K562 (cell line): ENCODE results near the gene MAP2K7. TPM values are rescaled to one million over a fixed set of nuclear protein-coding genes. Genes with fewer than 3 reads are reported as not detected.

ENCODE experiments used
- ATAC-seq: fragments of 200-7000 bp; cut with Tn5 transposase; 3 replicates; pipeline ENCODE4 v1.9.1; 2020; ENCODE audit warnings: moderate library complexity
- BruUV-seq: library from RNA; stranded (reverse); fragments of 400-500 nt; replicated peaks from 2 replicates; lab custom pipeline; 2021; lab: Mats Ljungman, UMichigan
- CTCF ChIA-PET: fragments of 300-600 bp; formaldehyde crosslinking; extraction: SDS; loops from one replicate; lab custom pipeline; 2021; ENCODE audit warnings: low intra/inter-chr PET ratio; lab: Yijun Ruan, JAX
- POLR2A ChIA-PET: fragments of 300-600, 350-650 bp; sonication (Branson Sonifier 250); formaldehyde crosslinking; extraction: SDS; loops from one replicate; lab custom pipeline; 2021; ENCODE audit warnings: antibody characterized with exemption, inconsistent platforms; lab: Yijun Ruan, JAX
- DNase-seq, 4 experiments: peaks; one replicate each; pipeline versions ENCODE4 v3.0.0 to v3.0.0-alpha.2; 2011 to 2018; ENCODE audit warnings: low spot score in 3 of 4, mixed read lengths in 3 of 4; ENCODE audit errors: extremely low read depth in 1 of 4
- FAIRE-seq: peaks from 2 replicates; lab custom pipeline; 2011; peaks lifted over from hg19 to GRCh38; lab: Jason Lieb, UNC
- H2AFZ ChIP-seq: 2 replicates; pipeline ENCODE4 v1.6.0; 2011; ENCODE audit warnings: low read depth, low read length, control low read depth, inconsistent platforms
- H3K27ac ChIP-seq: fragments of 200-600 bp; 3 replicates; pipeline ENCODE4 v1.8.0; 2011; ENCODE audit warnings: low read depth, mild to moderate bottlenecking, control low read depth, inconsistent platforms, low read length, moderate library complexity, mixed read lengths; ENCODE audit errors: extremely low read depth
- H3K27me3 ChIP-seq, 2 experiments: fragments of 300-600 bp in 1 of 2; 2 replicates in 1 of 2; 3 replicates in 1 of 2; pipeline versions ENCODE4 v1.6.0 to v1.8.0; 2011; ENCODE audit warnings: inconsistent platforms in 2 of 2, low read length in 2 of 2, mild to moderate bottlenecking in 1 of 2, mixed read lengths in 1 of 2, moderate library complexity in 1 of 2; ENCODE audit not compliant: control insufficient read depth in 2 of 2, insufficient read depth in 2 of 2
- H3K36me3 ChIP-seq: fragments of 300-600 bp; 3 replicates; pipeline ENCODE4 v1.8.0; 2011; ENCODE audit warnings: mild to moderate bottlenecking, low read length, inconsistent platforms; ENCODE audit not compliant: control insufficient read depth, insufficient read depth
- H3K4me1 ChIP-seq, 2 experiments: fragments of 200-600 bp in 1 of 2; replicated peaks in 1 of 2; 2 replicates in 1 of 2; 3 replicates in 1 of 2; pipeline versions ENCODE4 v1.5.1 to v1.8.0; 2011; ENCODE audit warnings: inconsistent platforms in 2 of 2, low read length in 2 of 2, mild to moderate bottlenecking in 1 of 2, mixed read lengths in 1 of 2, moderate library complexity in 1 of 2; ENCODE audit not compliant: control insufficient read depth in 2 of 2, insufficient read depth in 2 of 2
- H3K4me2 ChIP-seq: 2 replicates; pipeline ENCODE4 v1.6.1; 2011; ENCODE audit warnings: low read length, control low read depth, inconsistent platforms, mixed read lengths; ENCODE audit not compliant: insufficient read depth
- H3K4me3 ChIP-seq: fragments of 200-600 bp; sonication (generic), shearing (Covaris generic); 2 replicates; pipeline ENCODE4 v1.5.1; 2016; ENCODE audit warnings: control low read depth, inconsistent platforms
- H3K79me2 ChIP-seq: fragments of 200-600 bp; 3 replicates; pipeline ENCODE4 v1.8.0; 2011; ENCODE audit warnings: low read length, inconsistent platforms; ENCODE audit not compliant: control insufficient read depth, insufficient read depth
- H3K9ac ChIP-seq, 2 experiments: 2 replicates each; pipeline versions ENCODE4 v1.6.0 to v1.6.1; 2011; ENCODE audit warnings: low read depth in 2 of 2, low read length in 2 of 2, control low read depth in 1 of 2, inconsistent platforms in 1 of 2, mild to moderate bottlenecking in 1 of 2, mixed read lengths in 1 of 2; ENCODE audit not compliant: insufficient read depth in 1 of 2
- H3K9me1 ChIP-seq: one replicate; pipeline ENCODE4 v1.6.0; 2011; ENCODE audit warnings: inconsistent platforms, mild to moderate bottlenecking, low read length, moderate library complexity; ENCODE audit not compliant: control insufficient read depth, insufficient read depth
- H3K9me3 ChIP-seq: replicated peaks from 2 replicates; pipeline ENCODE4 v1.5.1; 2011; ENCODE audit warnings: low read depth, low read length, inconsistent platforms; ENCODE audit not compliant: control insufficient read depth, insufficient read depth
- H4K20me1 ChIP-seq: replicated peaks from 2 replicates; pipeline ENCODE4 v1.6.1; 2011; ENCODE audit warnings: low read length, inconsistent platforms, mixed read lengths; ENCODE audit not compliant: control insufficient read depth, insufficient read depth
- CREB5 ChIP-seq: fragments of 250-450 bp; sonication (Bioruptor Pico); IDR thresholded peaks from 2 replicates; pipeline ENCODE4 v1.5.0; 2020; ENCODE audit warnings: mild to moderate bottlenecking
- EGR1 ChIP-seq: fragments of 450-650 bp; conservative IDR thresholded peaks from 2 replicates; pipeline ENCODE4 v1.6.1; 2017; ENCODE audit warnings: mild to moderate bottlenecking
- IRF2 ChIP-seq: sonication (generic); formaldehyde crosslinking; IDR thresholded peaks from 2 replicates; pipeline ENCODE4 v1.8.1; 2022; ENCODE audit warnings: mild to moderate bottlenecking, missing genetic modification reagents
- WGBS: fragments of 100-300 bp; shearing (Covaris generic); methylation state at CpG from one replicate; pipeline ENCODE4 v1.1.6; 2016; ENCODE audit warnings: low coverage, mixed read lengths; ENCODE audit not compliant: insufficient coverage; ENCODE audit errors: missing lambda C conversion rate; 5-methylcytosine and 5-hydroxymethylcytosine counted together
- in situ Hi-C: fragments of 300-500 bp; cut with MboI; formaldehyde crosslinking; loops from 4 replicates; pipeline ENCODE4 v1.15.0; 2018; ENCODE audit warnings: inconsistent platforms, mixed read lengths
- intact Hi-C: fragments of 100-400 bp; cut with micrococcal nuclease; formaldehyde crosslinking; loops from 2 replicates; pipeline ENCODE4 v1.14.2; 2022
- polyA plus RNA-seq, 8 experiments: library from polyadenylated mRNA; depleted of rRNA in 4 of 8; stranded (reverse) in 5 of 8; unstranded in 3 of 8; fragments of >200 nt; fragmentation: Nextera tagmentation in 2 of 8; fragmentation: Illumina TruSeq in 1 of 8; extraction: Ambion mirVana in 2 of 8; extraction: Trizol in 1 of 8; gene quantifications; 2 replicates each; pipeline versions ENCODE4 v1.2.1 to v1.2.3, GENCODE V29; 2011 to 2014; ENCODE audit warnings: inconsistent platforms in 1 of 8, missing spikeins in 1 of 8
- total RNA-seq, 7 experiments: library from RNA; depleted of rRNA in 6 of 7; stranded (reverse); fragments of >200 nt in 6 of 7; fragmentation: Illumina TruSeq in 2 of 7; extraction: Trizol in 2 of 7; gene quantifications; 2 replicates each; pipeline versions ENCODE4 v1.2.1 to v1.2.3, GENCODE V29; 2011 to 2021; ENCODE audit warnings: low replicate concordance in 1 of 7

The MAP2K7 gene
- total and polyA plus RNA-seq, 9 of the 15 experiments (the other 6 are each of a cell fraction or from before 2014, with no cell fraction given): 0.51 to 45.8 (median 14.1) TPM

DNA sequence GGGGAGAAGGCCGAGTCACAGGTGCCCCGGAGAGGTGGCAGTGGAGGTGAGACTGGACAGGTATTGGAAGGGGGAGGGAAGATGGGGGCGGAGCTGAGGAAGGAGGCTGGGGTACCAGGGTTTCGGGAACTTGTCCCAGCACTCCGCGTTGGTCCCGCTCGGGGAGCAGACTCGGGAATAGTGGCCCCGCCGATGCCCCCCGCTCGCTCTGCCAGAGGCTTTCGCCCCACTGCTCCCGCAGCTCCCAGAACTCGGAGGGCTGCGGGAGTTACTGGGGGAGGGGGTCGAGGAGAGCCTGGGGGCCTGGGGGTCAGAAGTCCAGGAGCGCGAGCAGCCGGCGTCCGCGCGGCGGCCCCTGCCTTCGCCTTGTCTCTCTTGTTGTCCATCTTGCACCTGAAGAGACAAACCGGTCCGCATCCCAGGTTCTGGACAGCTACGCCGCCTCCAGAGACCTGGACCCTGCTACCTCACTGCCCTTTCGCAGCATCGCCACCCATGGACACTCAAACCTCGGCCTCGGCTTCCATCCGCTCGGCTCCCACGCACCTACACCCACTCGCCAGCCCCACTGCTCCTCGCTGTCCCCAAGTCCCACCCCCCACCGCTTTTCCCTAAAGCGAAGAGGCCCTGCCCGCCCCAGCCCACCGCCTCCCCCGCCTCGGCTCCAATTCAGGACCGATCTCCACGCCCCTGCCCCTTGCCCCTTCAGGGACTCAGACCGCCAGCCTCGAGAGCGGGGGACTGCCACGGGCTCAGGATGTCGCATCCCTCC is 30.2 kb upstream of the MAP2K7 start:
- H3K9me3 ChIP-seq: no peaks in the 10 kb centered on the region
- H3K4me1 ChIP-seq: peaks cover 14 to 64% of the 10 kb centered on the region in 2 experiments; a peak in 4 of 5 replicates
- H4K20me1 ChIP-seq: peaks cover 13% of the 10 kb centered on the region
- no peaks in the 10 kb centered on the region for H3K9me1 ChIP-seq
- FAIRE-seq (no peak), ATAC-seq (no peak), DNase-seq (no peak)
- H3K4me3 ChIP-seq: peak overlapping the region; percentile 31
- H2AFZ ChIP-seq: peak overlapping the region; percentile 55; the same call in 1 of the 2 replicates
- BruUV-seq: no TSS peak
- CTCF ChIA-PET: no interaction called here
- H3K9ac ChIP-seq: peak overlapping the region in 1 of 2 experiments; percentile 67; a peak in 1 of 4 replicates
- H3K36me3 ChIP-seq: no peaks in the 10 kb centered on the region
- no peak overlapping the region for H3K27ac ChIP-seq
- peak; percentile 56 for TF ChIP-seq EGR1
- no peak for TF ChIP-seq IRF2 (CRISPR knock-in tag)
- TF ChIP-seq CREB5 (CRISPR knock-in tag): no peak
- intact Hi-C loops: loop anchor here (5.0 kb wide), 1 partner anchor 49 kb away; the partner anchor contains the start of gene SNAPC2
- 74% methylated on average over 14 of the region's 53 CpGs for WGBS
- H3K27me3 ChIP-seq: no peaks in the 10 kb centered on the region; a peak in 1 of 5 replicates
- H3K4me2 ChIP-seq: peak overlapping the region; percentile 46; the same call in 1 of the 2 replicates
- in situ Hi-C loops: no loop called here
- POLR2A ChIA-PET: interaction anchor here (0.9 kb wide), 1 partner anchor 15 kb away, joined by 3 read pairs; the partner anchor contains the start of gene LRRC8E
- no peaks in the 10 kb centered on the region for H3K79me2 ChIP-seq
